ENCODE results near the gene SEMA3C. TPM values are rescaled to one million over a fixed set of nuclear protein-coding genes. Genes with fewer than 3 reads are reported as not detected.

The SEMA3C gene
- total RNA-seq, 2 donors from 2014 or later: 3.0 to 3.4 TPM

GRCh38 chr7:80699721-80700256, 219.1 kb downstream of the SEMA3C start:
- Histone ChIP-seq H3K4me3 (no peak overlapping the region), H3K36me3 (replicated peaks in 1 of 2; ENCODE audit: insufficient read depth in 1 of 2, low read depth in 2 of 2) (no peaks in the 10 kb centered on the region), H3K27ac (no peak overlapping the region), H3K9me3 (no peaks in the 10 kb centered on the region), H3K4me1 (no peaks in the 10 kb centered on the region), H3K27me3 (no peaks in the 10 kb centered on the region)
- ATAC-seq: no peak
- intact Hi-C loops (cut with DNase I): loop anchor here (5.0 kb wide), 1 partner anchor 773 kb away; no protein-coding TSS in a partner anchor
- DNase-seq: no peak
- 42 to 44% methylated on average over 4 of the region's 4 CpGs for WGBS, 2 donors
- TF ChIP-seq POLR2A (IDR thresholded peaks at IDR 0.05) (no peak), CTCF (IDR thresholded peaks at IDR 0.05) (no peak)

- TF ChIP-seq POLR2A (IDR thresholded peaks at IDR 0.05): no peak
- TF ChIP-seq CTCF (IDR thresholded peaks at IDR 0.05): peak; percentile 54 to 84 (median 77)
- Histone ChIP-seq H3K4me3 (no peak overlapping the region), H3K9me3 (no peaks in the 10 kb centered on the region), H3K4me1 (no peaks in the 10 kb centered on the region), H3K27ac (no peak overlapping the region), H3K36me3 (replicated peaks in 1 of 2; ENCODE audit: insufficient read depth in 1 of 2, low read depth in 2 of 2) (no peaks in the 10 kb centered on the region), H3K27me3 (no peaks in the 10 kb centered on the region)
- WGBS, 2 donors: 17 to 18% methylated on average over 5 of the region's 5 CpGs
- intact Hi-C loops (cut with DNase I): no loop called here
- ATAC-seq (peak; percentile 71), DNase-seq (no peak)
Observed at GRCh38 chr7:80699045-80699638, 219.7 kb downstream of the SEMA3C start.
